ENCODE data around the gene SORCS2. TPM values are rescaled to one million over a fixed set of nuclear protein-coding genes. Genes with fewer than 3 reads are reported as not detected.

SORCS2 gene
- total RNA-seq, 8 experiments from 2014 or later = 1.8 to 14.0 (median 5.3) TPM

- Histone ChIP-seq H3K27ac (no peak overlapping the region), H3K4me3 (no peak overlapping the region), H3K4me1 (replicated peaks in 1 of 2) (peaks cover 50 to 73% of the 10 kb centered on the region in 2 donors)
- in situ Hi-C loops (cut with MboI; ENCODE audit: low pct_unique_long_range_greater_than_20kb in 2 of 9, low sequenced_read_pairs in 9 of 9, unreplicated experiment in 9 of 9) = no loop called here
- ATAC-seq (replicated peaks in 6 of 8) = no peak
- 100% methylated on average over 1 of the region's 5 CpGs; no CpG with 5 or more reads in 9 of the 10 experiments for WGBS, 10 experiments
These were observed 282.9 kb downstream of the SORCS2 start for GRCh38 chr4:7475207-7475606.

- Histone ChIP-seq H3K4me3 (no peak overlapping the region), H3K4me1 (replicated peaks in 1 of 2) (peaks cover 34 to 57% of the 10 kb centered on the region in 2 donors), H3K27ac (no peak overlapping the region)
- 30 to 76% (median 40%) methylated on average over 1 to 6 of the region's 6 CpGs; no CpG with 5 or more reads in 7 of the 10 experiments for WGBS, 10 experiments
- in situ Hi-C loops (cut with MboI; ENCODE audit: low pct_unique_long_range_greater_than_20kb in 2 of 9, low sequenced_read_pairs in 9 of 9, unreplicated experiment in 9 of 9) = no loop called here
- ATAC-seq (replicated peaks in 6 of 8) = no peak
These were observed 284.5 kb downstream of the SORCS2 start for GRCh38 chr4:7476820-7477219.

- H3K4me3 ChIP-seq = no peak overlapping the region
- ATAC-seq (replicated peaks in 6 of 8) = no peak
- in situ Hi-C loops (cut with MboI; ENCODE audit: low pct_unique_long_range_greater_than_20kb in 2 of 9, low sequenced_read_pairs in 9 of 9, unreplicated experiment in 9 of 9) = no loop called here
- no peak overlapping the region for H3K27ac ChIP-seq
- peaks cover 25 to 48% of the 10 kb centered on the region in 2 donors for H3K4me1 ChIP-seq (replicated peaks in 1 of 2)
- WGBS, 10 experiments = 60 to 100% (median 100%) methylated on average over 1 to 3 of the region's 7 CpGs; no CpG with 5 or more reads in 3 of the 10 experiments
These were observed 285.4 kb downstream of the SORCS2 start for GRCh38 chr4:7477695-7478094.

- H3K4me1 ChIP-seq (replicated peaks in 1 of 2) = peaks cover 19 to 43% of the 10 kb centered on the region in 2 donors
- in situ Hi-C loops (cut with MboI; ENCODE audit: low pct_unique_long_range_greater_than_20kb in 2 of 9, low sequenced_read_pairs in 9 of 9, unreplicated experiment in 9 of 9) = no loop called here
- WGBS, 10 experiments = 0 to 89% (median 40%) methylated on average over 1 to 6 of the region's 11 CpGs; no CpG with 5 or more reads in 5 of the 10 experiments
- H3K4me3 ChIP-seq = no peak overlapping the region
- peak in 1 of 8 experiments; percentile 1 for ATAC-seq (replicated peaks in 6 of 8)
- no peak overlapping the region for H3K27ac ChIP-seq
These were observed 286.3 kb downstream of the SORCS2 start for GRCh38 chr4:7478665-7479064.

GRCh38 chr4:7480423-7480822 is 288.1 kb downstream of the SORCS2 start:
- no peak overlapping the region for H3K27ac ChIP-seq
- 27 to 80% (median 50%) methylated on average over 1 to 3 of the region's 16 CpGs; no CpG with 5 or more reads in 6 of the 10 experiments for WGBS, 10 experiments
- no peak overlapping the region for H3K4me3 ChIP-seq
- in situ Hi-C loops (cut with MboI; ENCODE audit: low pct_unique_long_range_greater_than_20kb in 2 of 9, low sequenced_read_pairs in 9 of 9, unreplicated experiment in 9 of 9) = no loop called here
- H3K4me1 ChIP-seq (replicated peaks in 1 of 2) = peaks cover 32 to 39% of the 10 kb centered on the region in 2 donors
- no peak for ATAC-seq (replicated peaks in 6 of 8)

GRCh38 chr4:7481227-7481626 is 288.9 kb downstream of the SORCS2 start:
- H3K4me3 ChIP-seq = no peak overlapping the region
- in situ Hi-C loops (cut with MboI; ENCODE audit: low pct_unique_long_range_greater_than_20kb in 2 of 9, low sequenced_read_pairs in 9 of 9, unreplicated experiment in 9 of 9) = no loop called here
- 36 to 100% (median 85%) methylated on average over 1 to 9 of the region's 14 CpGs; no CpG with 5 or more reads in 4 of the 10 experiments for WGBS, 10 experiments

GRCh38 chr4:7485096-7485495 is 292.8 kb downstream of the SORCS2 start:
- in situ Hi-C loops (cut with MboI; ENCODE audit: low pct_unique_long_range_greater_than_20kb in 2 of 9, low sequenced_read_pairs in 9 of 9, unreplicated experiment in 9 of 9) = no loop called here
- H3K4me3 ChIP-seq = no peak overlapping the region
- peaks cover 38 to 47% of the 10 kb centered on the region in 2 donors for H3K4me1 ChIP-seq (replicated peaks in 1 of 2)
- H3K27ac ChIP-seq = no peak overlapping the region
- ATAC-seq (replicated peaks in 6 of 8) = peak; percentile 41 to 73 (median 64)
- 50 to 80% methylated on average over 1 to 3 of the region's 7 CpGs; no CpG with 5 or more reads in 8 of the 10 experiments for WGBS, 10 experiments

More at GRCh38 chr4:7481227-7481626, 288.9 kb downstream of the SORCS2 start:
- peaks cover 37 to 43% of the 10 kb centered on the region in 2 donors for H3K4me1 ChIP-seq (replicated peaks in 1 of 2)
- no peak overlapping the region for H3K27ac ChIP-seq
- no peak for ATAC-seq (replicated peaks in 6 of 8)

- in situ Hi-C loops (cut with MboI; ENCODE audit: low pct_unique_long_range_greater_than_20kb in 2 of 9, low sequenced_read_pairs in 9 of 9, unreplicated experiment in 9 of 9) = no loop called here
- Histone ChIP-seq H3K4me3 (no peak overlapping the region), H3K4me1 (replicated peaks in 1 of 2) (peaks cover 38 to 47% of the 10 kb centered on the region in 2 donors), H3K27ac (peak overlapping the region in 1 of 2 donors; percentile 27)
- ATAC-seq (replicated peaks in 6 of 8) = no peak
- WGBS, 10 experiments = 76 to 100% methylated on average over 1 to 3 of the region's 11 CpGs; no CpG with 5 or more reads in 8 of the 10 experiments
These were observed 293.8 kb downstream of the SORCS2 start for GRCh38 chr4:7486101-7486500.

- 43 to 100% (median 85%) methylated on average over 1 to 10 of the region's 10 CpGs; no CpG with 5 or more reads in 3 of the 10 experiments for WGBS, 10 experiments
- in situ Hi-C loops (cut with MboI; ENCODE audit: low pct_unique_long_range_greater_than_20kb in 2 of 9, low sequenced_read_pairs in 9 of 9, unreplicated experiment in 9 of 9) = no loop called here
- Histone ChIP-seq H3K4me3 (no peak overlapping the region), H3K27ac (peak overlapping the region; percentile 14 to 67), H3K4me1 (replicated peaks in 1 of 2) (peaks cover 38 to 47% of the 10 kb centered on the region in 2 donors)
- peak in 7 of 8 experiments; percentile 11 to 83 (median 77) for ATAC-seq (replicated peaks in 6 of 8)
These were observed 295.2 kb downstream of the SORCS2 start for GRCh38 chr4:7487502-7487901.

- H3K27ac ChIP-seq = peak overlapping the region; percentile 14 to 67
- 12 to 100% (median 67%) methylated on average over 1 to 8 of the region's 15 CpGs; no CpG with 5 or more reads in 6 of the 10 experiments for WGBS, 10 experiments
- H3K4me1 ChIP-seq (replicated peaks in 1 of 2) = peaks cover 38 to 47% of the 10 kb centered on the region in 2 donors
- H3K4me3 ChIP-seq = no peak overlapping the region
- peak in 2 of 8 experiments; percentile 2 to 6 for ATAC-seq (replicated peaks in 6 of 8)
- in situ Hi-C loops (cut with MboI; ENCODE audit: low pct_unique_long_range_greater_than_20kb in 2 of 9, low sequenced_read_pairs in 9 of 9, unreplicated experiment in 9 of 9) = no loop called here
These were observed 295.8 kb downstream of the SORCS2 start for GRCh38 chr4:7487998-7488671.

GRCh38 chr4:7491915-7492314 is 299.6 kb downstream of the SORCS2 start:
- ATAC-seq (replicated peaks in 6 of 8) = no peak
- no peak overlapping the region for H3K4me3 ChIP-seq
- 61% methylated on average over 4 of the region's 6 CpGs; no CpG with 5 or more reads in 9 of the 10 experiments for WGBS, 10 experiments
- no peak overlapping the region for H3K27ac ChIP-seq
- in situ Hi-C loops (cut with MboI; ENCODE audit: low pct_unique_long_range_greater_than_20kb in 2 of 9, low sequenced_read_pairs in 9 of 9, unreplicated experiment in 9 of 9) = no loop called here
- H3K4me1 ChIP-seq (replicated peaks in 1 of 2) = peaks cover 32% of the 10 kb centered on the region in 2 donors

- WGBS, 10 experiments = 0 to 88% (median 67%) methylated on average over 1 to 4 of the region's 16 CpGs; no CpG with 5 or more reads in 5 of the 10 experiments
- Histone ChIP-seq H3K4me3 (no peak overlapping the region), H3K27ac (no peak overlapping the region), H3K4me1 (replicated peaks in 1 of 2) (peaks cover 55 to 56% of the 10 kb centered on the region in 2 donors)
- in situ Hi-C loops (cut with MboI; ENCODE audit: low pct_unique_long_range_greater_than_20kb in 2 of 9, low sequenced_read_pairs in 9 of 9, unreplicated experiment in 9 of 9) = no loop called here
- no peak for ATAC-seq (replicated peaks in 6 of 8)
These were observed 306.3 kb downstream of the SORCS2 start for GRCh38 chr4:7498446-7499200.

- ATAC-seq (replicated peaks in 6 of 8) = peak in 4 of 8 experiments; percentile 8 to 47 (median 18)
- H3K4me1 ChIP-seq (replicated peaks in 1 of 2) = peaks cover 65 to 66% of the 10 kb centered on the region in 2 donors
- H3K4me3 ChIP-seq = no peak overlapping the region
- no peak overlapping the region for H3K27ac ChIP-seq
- in situ Hi-C loops (cut with MboI; ENCODE audit: low pct_unique_long_range_greater_than_20kb in 2 of 9, low sequenced_read_pairs in 9 of 9, unreplicated experiment in 9 of 9) = no loop called here
- WGBS, 10 experiments = 50 to 100% (median 84%) methylated on average over 1 to 3 of the region's 16 CpGs; no CpG with 5 or more reads in 6 of the 10 experiments
These were observed 307.3 kb downstream of the SORCS2 start for GRCh38 chr4:7499661-7500060.

Measured in motor neuron (in vitro differentiated cells).